Effector memory CD8-positive, alpha-beta T cell (primary cell): ENCODE data around the gene ACTR6.
A peak's percentile ranks its signal among the peaks of the same experiment; 100 is the strongest.

Source experiments
- ATAC-seq: fragments of 150-1000 bp; cut with Tn5 transposase; replicated peaks from 2 replicates; pipeline ENCODE4 v1.10.0; 2021; ENCODE audit warnings: mild to moderate bottlenecking, moderate library complexity
- DNase-seq, 3 experiments: peaks; one replicate each; pipeline ENCODE4 v3.0.0; 2021
- H3K27ac Mint-ChIP-seq, 2 donors: one replicate each; pipeline ENCODE4 v1.8.0; 2022; ENCODE audit warnings: mild to moderate bottlenecking in 2 of 2, mixed read lengths in 2 of 2, moderate library complexity in 2 of 2
- H3K27me3 Mint-ChIP-seq, 2 donors: one replicate each; pipeline ENCODE4 v1.8.0; 2022; ENCODE audit warnings: mixed read lengths in 2 of 2
- H3K36me3 Mint-ChIP-seq: one replicate; pipeline ENCODE4 v1.8.0; 2022; ENCODE audit warnings: mild to moderate bottlenecking, moderate library complexity, mixed read lengths; ENCODE audit not compliant: insufficient read depth
- H3K4me1 Mint-ChIP-seq, 2 donors: one replicate each; pipeline ENCODE4 v1.8.0; 2022; ENCODE audit warnings: low read depth in 2 of 2, mixed read lengths in 2 of 2
- H3K4me3 Mint-ChIP-seq, 2 donors: one replicate each; pipeline ENCODE4 v1.8.0; 2022; ENCODE audit warnings: mild to moderate bottlenecking in 2 of 2, mixed read lengths in 2 of 2, moderate library complexity in 2 of 2
- H3K9me3 Mint-ChIP-seq, 2 donors: one replicate each; pipeline ENCODE4 v1.8.0; 2022; ENCODE audit warnings: mixed read lengths in 2 of 2
- total RNA-seq, 9 experiments: gene quantifications; one replicate each; lab custom pipeline; 2026; lab: John Stamatoyannopoulos, UW

The ACTR6 gene
- 18.1 to 50.1 (median 37.4) reads per million in 9 experiments for total RNA-seq

- DNase-seq (peak; percentile 98 to 99 (median 99)), ATAC-seq (peak; percentile 81)
- Mint-ChIP-seq H3K27ac (peak within 1 kb of the TSS; percentile 98 to 99), H3K4me3 (peak within 1 kb of the TSS; percentile 94 to 98), H3K4me1 (peaks cover 20 to 24% of the 10 kb centered on the region in 2 donors), H3K36me3 (peaks cover 38% of the 10 kb centered on the region), H3K9me3 (no peaks in the 10 kb centered on the region), H3K27me3 (no peaks in the 10 kb centered on the region)
These were observed at the start of gene ACTR6 for GRCh38 chr12:100200463-100201181. TSS of gene ACTR6 (plus strand) at chr12:100200815. CDS start at chr12:100200852, 37 bp downstream.

- Mint-ChIP-seq H3K4me3 (no peak overlapping the region), H3K9me3 (no peaks in the 10 kb centered on the region), H3K4me1 (peaks cover 4 to 7% of the 10 kb centered on the region in 2 donors), H3K27ac (no peak overlapping the region), H3K36me3 (no peaks in the 10 kb centered on the region), H3K27me3 (no peaks in the 10 kb centered on the region)
- no peak for DNase-seq
- ATAC-seq, result no peak
These were observed 48.8 kb upstream of the ACTR6 start for GRCh38 chr12:100151769-100152168.

GRCh38 chr12:100153131-100153530 is 47.5 kb upstream of the ACTR6 start:
- Mint-ChIP-seq H3K36me3 (no peaks in the 10 kb centered on the region), H3K9me3 (no peaks in the 10 kb centered on the region), H3K4me1 (peaks cover 4 to 7% of the 10 kb centered on the region in 2 donors), H3K27me3 (no peaks in the 10 kb centered on the region), H3K4me3 (no peak overlapping the region), H3K27ac (no peak overlapping the region)
- no peak for DNase-seq
- ATAC-seq, result no peak

- peak; percentile 66 to 70 (median 67) for DNase-seq
- peaks cover 4 to 7% of the 10 kb centered on the region in 2 donors for H3K4me1 Mint-ChIP-seq
- H3K9me3 Mint-ChIP-seq, result no peaks in the 10 kb centered on the region
- ATAC-seq, result peak; percentile 80
- H3K27ac Mint-ChIP-seq, result peak overlapping the region in 1 of 2 donors; percentile 42
- H3K27me3 Mint-ChIP-seq, result no peaks in the 10 kb centered on the region
- no peak overlapping the region for H3K4me3 Mint-ChIP-seq
- H3K36me3 Mint-ChIP-seq, result peaks cover 2% of the 10 kb centered on the region
These were observed 46.0 kb upstream of the ACTR6 start for GRCh38 chr12:100154474-100155247.

- ATAC-seq, result no peak
- H3K27me3 Mint-ChIP-seq, result no peaks in the 10 kb centered on the region
- H3K36me3 Mint-ChIP-seq, result peaks cover 2% of the 10 kb centered on the region
- H3K27ac Mint-ChIP-seq, result peak overlapping the region in 1 of 2 donors; percentile 27
- peaks cover 4 to 7% of the 10 kb centered on the region in 2 donors for H3K4me1 Mint-ChIP-seq
- no peaks in the 10 kb centered on the region for H3K9me3 Mint-ChIP-seq
- H3K4me3 Mint-ChIP-seq, result no peak overlapping the region
- no peak for DNase-seq
These were observed 43.7 kb upstream of the ACTR6 start for GRCh38 chr12:100156731-100157426.

GRCh38 chr12:100157427-100157821 is 43.2 kb upstream of the ACTR6 start:
- Mint-ChIP-seq H3K4me1 (peaks cover 4 to 7% of the 10 kb centered on the region in 2 donors), H3K27me3 (no peaks in the 10 kb centered on the region), H3K4me3 (no peak overlapping the region), H3K9me3 (no peaks in the 10 kb centered on the region), H3K27ac (peak overlapping the region in 1 of 2 donors; percentile 27), H3K36me3 (peaks cover 2% of the 10 kb centered on the region)
- DNase-seq (no peak), ATAC-seq (no peak)

GRCh38 chr12:100158535-100158934 is 42.1 kb upstream of the ACTR6 start:
- ATAC-seq (no peak), DNase-seq (no peak)
- peaks cover 5 to 7% of the 10 kb centered on the region in 2 donors for H3K4me1 Mint-ChIP-seq
- H3K27ac Mint-ChIP-seq, result no peak overlapping the region
- no peaks in the 10 kb centered on the region for H3K9me3 Mint-ChIP-seq
- H3K4me3 Mint-ChIP-seq, result no peak overlapping the region
- H3K36me3 Mint-ChIP-seq, result peaks cover 2% of the 10 kb centered on the region
- H3K27me3 Mint-ChIP-seq, result no peaks in the 10 kb centered on the region

- DNase-seq (no peak), ATAC-seq (no peak)
- Mint-ChIP-seq H3K36me3 (peaks cover 2% of the 10 kb centered on the region), H3K27me3 (no peaks in the 10 kb centered on the region), H3K9me3 (no peaks in the 10 kb centered on the region), H3K27ac (no peak overlapping the region), H3K4me1 (peaks cover 10 to 11% of the 10 kb centered on the region in 2 donors), H3K4me3 (no peak overlapping the region)
These were observed 41.1 kb upstream of the ACTR6 start for GRCh38 chr12:100159391-100160104.

GRCh38 chr12:100163416-100164152 is 37.0 kb upstream of the ACTR6 start:
- peaks cover 6% of the 10 kb centered on the region for H3K36me3 Mint-ChIP-seq
- H3K4me1 Mint-ChIP-seq, result peaks cover 6 to 7% of the 10 kb centered on the region in 2 donors
- ATAC-seq (peak; percentile 100), DNase-seq (peak; percentile 56 to 58 (median 56))
- H3K27me3 Mint-ChIP-seq, result no peaks in the 10 kb centered on the region
- no peaks in the 10 kb centered on the region for H3K9me3 Mint-ChIP-seq
- peak overlapping the region; percentile 54 to 61 for H3K4me3 Mint-ChIP-seq
- H3K27ac Mint-ChIP-seq, result peak overlapping the region; percentile 8 to 11

- peak overlapping the region in 1 of 2 donors; percentile 61 for H3K4me3 Mint-ChIP-seq
- no peaks in the 10 kb centered on the region for H3K27me3 Mint-ChIP-seq
- DNase-seq (no peak), ATAC-seq (no peak)
- H3K27ac Mint-ChIP-seq, result peak overlapping the region; percentile 8 to 11
- peaks cover 4% of the 10 kb centered on the region for H3K36me3 Mint-ChIP-seq
- H3K4me1 Mint-ChIP-seq, result peaks cover 6 to 7% of the 10 kb centered on the region in 2 donors
- no peaks in the 10 kb centered on the region for H3K9me3 Mint-ChIP-seq
These were observed 36.4 kb upstream of the ACTR6 start for GRCh38 chr12:100164153-100164704.

GRCh38 chr12:100165356-100165755 is 35.3 kb upstream of the ACTR6 start:
- DNase-seq, result no peak
- Mint-ChIP-seq H3K4me3 (no peak overlapping the region), H3K27ac (no peak overlapping the region), H3K9me3 (no peaks in the 10 kb centered on the region), H3K4me1 (peaks cover 6 to 7% of the 10 kb centered on the region in 2 donors), H3K27me3 (no peaks in the 10 kb centered on the region), H3K36me3 (peaks cover 4% of the 10 kb centered on the region)
- ATAC-seq, result no peak

- no peak for ATAC-seq
- H3K27ac Mint-ChIP-seq, result no peak overlapping the region
- H3K36me3 Mint-ChIP-seq, result peaks cover 4% of the 10 kb centered on the region
- H3K4me3 Mint-ChIP-seq, result no peak overlapping the region
- no peak for DNase-seq
- peaks cover 6 to 7% of the 10 kb centered on the region in 2 donors for H3K4me1 Mint-ChIP-seq
- no peaks in the 10 kb centered on the region for H3K9me3 Mint-ChIP-seq
- H3K27me3 Mint-ChIP-seq, result no peaks in the 10 kb centered on the region
These were observed 34.4 kb upstream of the ACTR6 start for GRCh38 chr12:100166232-100166631.
